IMR-90 (cell line): Measurements from ENCODE around the gene SLIT1. TPM values are rescaled to one million over a fixed set of nuclear protein-coding genes. Genes with fewer than 3 reads are reported as not detected.
A peak's percentile ranks its signal among the peaks of the same experiment; 100 is the strongest.

ENCODE experiments used
- ATAC-seq: fragments of 200-7000 bp; cut with Tn5 transposase; 2 replicates; pipeline ENCODE4 v1.9.1; 2020; ENCODE audit warnings: low read depth, mild to moderate bottlenecking, moderate library complexity
- BruUV-seq: library from RNA; stranded (reverse); fragments of 400-500 nt; replicated peaks from 2 replicates; lab custom pipeline; 2021; lab: Mats Ljungman, UMichigan
- CTCF ChIA-PET: fragments of 300-600 bp; formaldehyde crosslinking; extraction: SDS; loops from one replicate; lab custom pipeline; 2021; ENCODE audit warnings: antibody characterized with exemption; lab: Yijun Ruan, JAX
- POLR2A ChIA-PET: fragments of 300-600 bp; sonication (Branson Sonifier 250); formaldehyde crosslinking; loops from one replicate; lab custom pipeline; 2022; ENCODE audit warnings: antibody characterized with exemption; ENCODE audit not compliant: unreplicated experiment; lab: Charles Lee
- DNase-seq: peaks from one replicate; pipeline ENCODE4 v3.0.0; 2013
- H2AFZ ChIP-seq: replicated peaks from 2 replicates; pipeline ENCODE3; 2013; ENCODE audit warnings: low read length, mild to moderate bottlenecking; ENCODE audit not compliant: poor library complexity
- H2AK5ac ChIP-seq: 2 replicates; pipeline ENCODE4 v1.6.1; 2013; ENCODE audit warnings: low read depth, low read length, inconsistent platforms
- H2AK9ac ChIP-seq: replicated peaks from 2 replicates; pipeline ENCODE3; 2013; ENCODE audit warnings: mild to moderate bottlenecking, low read depth, low read length, moderate library complexity; ENCODE audit not compliant: poor library complexity
- H2BK120ac ChIP-seq: 2 replicates; pipeline ENCODE4 v1.6.1; 2013; ENCODE audit warnings: low read depth, low read length, inconsistent platforms
- H2BK15ac ChIP-seq: 3 replicates; pipeline ENCODE4 v1.6.1; 2013; ENCODE audit warnings: low read depth, low read length, inconsistent platforms
- H2BK20ac ChIP-seq: 2 replicates; pipeline ENCODE4 v1.6.1; 2013; ENCODE audit warnings: low read depth, mild to moderate bottlenecking, inconsistent platforms, low read length, moderate library complexity
- H2BK5ac ChIP-seq: 2 replicates; pipeline ENCODE4 v1.6.1; 2013; ENCODE audit warnings: mild to moderate bottlenecking, low read depth, low read length, inconsistent platforms; ENCODE audit not compliant: poor library complexity, severe bottlenecking
- H3K14ac ChIP-seq: replicated peaks from 2 replicates; pipeline ENCODE4 v1.6.1; 2013; ENCODE audit warnings: low read depth, low read length, inconsistent platforms
- H3K18ac ChIP-seq: 2 replicates; pipeline ENCODE4 v1.6.1; 2013; ENCODE audit warnings: low read depth, low read length, control low read depth
- H3K23ac ChIP-seq: 2 replicates; pipeline ENCODE4 v1.6.1; 2013; ENCODE audit warnings: low read depth, low read length, inconsistent platforms
- H3K27ac ChIP-seq: 2 replicates; pipeline ENCODE4 v1.5.1; 2013; ENCODE audit warnings: mild to moderate bottlenecking, control low read depth, low read length; ENCODE audit not compliant: insufficient read depth
- H3K27me3 ChIP-seq: 2 replicates; pipeline ENCODE4 v1.6.1; 2013; ENCODE audit warnings: low read length; ENCODE audit not compliant: control insufficient read depth, insufficient read depth
- H3K36me3 ChIP-seq: 2 replicates; pipeline ENCODE4 v1.6.1; 2013; ENCODE audit warnings: low read length, mixed read lengths; ENCODE audit not compliant: control insufficient read depth, insufficient read depth
- H3K4ac ChIP-seq: 2 replicates; pipeline ENCODE4 v1.6.1; 2013; ENCODE audit warnings: low read depth, low read length, inconsistent platforms
- H3K4me1 ChIP-seq: 2 replicates; pipeline ENCODE4 v1.6.1; 2013; ENCODE audit warnings: low read length, mixed read lengths; ENCODE audit not compliant: control insufficient read depth, insufficient read depth
- H3K4me2 ChIP-seq: 2 replicates; pipeline ENCODE4 v1.6.1; 2013; ENCODE audit warnings: low read depth, mild to moderate bottlenecking, control low read depth, low read length, moderate library complexity
- H3K4me3 ChIP-seq: 2 replicates; pipeline ENCODE4 v1.5.1; 2013; ENCODE audit warnings: low read depth, mild to moderate bottlenecking, control low read depth, low read length, moderate library complexity; ENCODE audit not compliant: insufficient read depth
- H3K56ac ChIP-seq: 2 replicates; pipeline ENCODE4 v1.6.1; 2013; ENCODE audit warnings: low read length, inconsistent platforms; ENCODE audit not compliant: insufficient read depth; ENCODE audit errors: extremely low read depth
- H3K79me1 ChIP-seq, 2 experiments: 2 replicates each; pipeline ENCODE4 v1.6.1; 2013; ENCODE audit warnings: low read length in 2 of 2, inconsistent platforms in 1 of 2, low read depth in 1 of 2
- H3K9ac ChIP-seq: 2 replicates; pipeline ENCODE4 v1.6.1; 2013; ENCODE audit warnings: low read depth, low read length, control low read depth
- H3K9me1 ChIP-seq: 2 replicates; pipeline ENCODE4 v1.6.1; 2013; ENCODE audit warnings: low read length, inconsistent platforms; ENCODE audit not compliant: insufficient read depth
- H3K9me3 ChIP-seq: 2 replicates; pipeline ENCODE4 v1.6.1; 2013; ENCODE audit warnings: low read length; ENCODE audit not compliant: control insufficient read depth, insufficient read depth
- H4K20me1 ChIP-seq: 2 replicates; pipeline ENCODE4 v1.6.1; 2013; ENCODE audit warnings: low read length, inconsistent platforms; ENCODE audit not compliant: insufficient read depth
- H4K5ac ChIP-seq: 2 replicates; pipeline ENCODE4 v1.6.1; 2013; ENCODE audit warnings: mild to moderate bottlenecking, low read depth, low read length, control low read depth
- H4K8ac ChIP-seq, 2 experiments: 2 replicates each; pipeline ENCODE4 v1.6.1; 2013; ENCODE audit warnings: low read depth in 2 of 2, low read length in 2 of 2, control low read depth in 1 of 2, inconsistent platforms in 1 of 2
- H4K91ac ChIP-seq: 2 replicates; pipeline ENCODE4 v1.6.1; 2013; ENCODE audit warnings: low read depth, low read length, inconsistent platforms; ENCODE audit not compliant: insufficient read depth
- CHD1 ChIP-seq: IDR thresholded peaks from 2 replicates; pipeline ENCODE4 v1.6.1; 2012; ENCODE audit warnings: low read depth, low read length, improper control_type of control experiment
- ELK1 ChIP-seq: fragments of 150-350 bp; IDR thresholded peaks from 2 replicates; pipeline ENCODE4 v1.6.1; 2016; ENCODE audit warnings: low read depth, mild to moderate bottlenecking, low read length, moderate library complexity, borderline replicate concordance
- FOS ChIP-seq: fragments of 150-350 bp; IDR thresholded peaks from 2 replicates; pipeline ENCODE4 v1.6.1; 2016; ENCODE audit warnings: low read depth, low read length
- MAFK ChIP-seq: IDR thresholded peaks from 2 replicates; pipeline ENCODE4 v1.6.1; 2012; ENCODE audit warnings: low read depth, low read length, improper control_type of control experiment
- MAZ ChIP-seq: IDR thresholded peaks from 2 replicates; pipeline ENCODE4 v1.6.1; 2012; ENCODE audit warnings: low read depth, mild to moderate bottlenecking, low read length, improper control_type of control experiment, moderate library complexity, borderline replicate concordance
- MXI1 ChIP-seq: IDR thresholded peaks from 2 replicates; pipeline ENCODE4 v1.6.1; 2012; ENCODE audit warnings: low read depth, mild to moderate bottlenecking, low read length, moderate library complexity, borderline replicate concordance
- NFE2L2 ChIP-seq: fragments of 150-350 bp; IDR thresholded peaks from 2 replicates; pipeline ENCODE4 v1.6.1; 2016; ENCODE audit warnings: low read depth, mild to moderate bottlenecking, low read length
- POLR2A ChIP-seq: IDR thresholded peaks from 2 replicates; pipeline ENCODE4 v1.6.1; 2012; ENCODE audit warnings: mild to moderate bottlenecking, low read depth, low read length
- RAD21 ChIP-seq: IDR thresholded peaks from 2 replicates; pipeline ENCODE4 v1.6.1; 2012; ENCODE audit warnings: low read length, improper control_type of control experiment
- RCOR1 ChIP-seq: IDR thresholded peaks from 2 replicates; pipeline ENCODE4 v1.6.1; 2012; ENCODE audit warnings: mild to moderate bottlenecking, low read length, improper control_type of control experiment; ENCODE audit not compliant: insufficient replicate concordance
- SMC3 ChIP-seq: fragments of 150-350 bp; IDR thresholded peaks from 2 replicates; pipeline ENCODE4 v1.6.1; 2016; ENCODE audit warnings: low read depth, mild to moderate bottlenecking, antibody characterized with exemption, low read length, moderate library complexity
- WGBS, 2 experiments: methylation state at CpG; one replicate each; pipeline versions ENCODE4 v1.1.5 to v1.1.7; 2013; ENCODE audit warnings: missing lambda C conversion rate in 2 of 2; ENCODE audit not compliant: insufficient read length in 1 of 2; ENCODE audit errors: extremely low coverage in 2 of 2; 5-methylcytosine and 5-hydroxymethylcytosine counted together
- dilution Hi-C: fragments of 300-500 bp; cut with HindIII; formaldehyde crosslinking; loops from one replicate; pipeline ENCODE4 v1.14.3; 2018; ENCODE audit warnings: low sequenced_read_pairs; ENCODE audit not compliant: unreplicated experiment
- in situ Hi-C: fragments of 300-500 bp; cut with MboI; formaldehyde crosslinking; loops from 3 replicates; pipeline ENCODE4 v1.14.3; 2019; ENCODE audit warnings: low sequenced_read_pairs, inconsistent platforms, mixed read lengths
- intact Hi-C: fragments of 100-400 bp; cut with micrococcal nuclease; formaldehyde crosslinking; loops from 2 replicates; pipeline ENCODE4 v1.10.0; 2022
- polyA plus RNA-seq, 3 experiments: library from polyadenylated mRNA; depleted of rRNA; stranded (reverse); fragments of >200 nt; gene quantifications; 2 replicates each; pipeline ENCODE4 v1.2.3, GENCODE V29; 2012; ENCODE audit warnings: low replicate concordance in 1 of 3
- total RNA-seq: library from RNA; depleted of rRNA; stranded (reverse); fragments of >200 nt; gene quantifications from 2 replicates; pipeline ENCODE4 v1.2.3, GENCODE V29; 2012
- TF ChIP-seq, protein P1 (sequence below): conservative IDR thresholded peaks from 2 replicates; pipeline ENCODE4 v1.5.1; 2012; ENCODE audit warnings: mild to moderate bottlenecking, low read depth, low read length, improper control_type of control experiment

The SLIT1 gene
- total and polyA plus RNA-seq, 2 of the 4 experiments (the other 2 are of a cell fraction) = under 0.01 TPM

DNA sequence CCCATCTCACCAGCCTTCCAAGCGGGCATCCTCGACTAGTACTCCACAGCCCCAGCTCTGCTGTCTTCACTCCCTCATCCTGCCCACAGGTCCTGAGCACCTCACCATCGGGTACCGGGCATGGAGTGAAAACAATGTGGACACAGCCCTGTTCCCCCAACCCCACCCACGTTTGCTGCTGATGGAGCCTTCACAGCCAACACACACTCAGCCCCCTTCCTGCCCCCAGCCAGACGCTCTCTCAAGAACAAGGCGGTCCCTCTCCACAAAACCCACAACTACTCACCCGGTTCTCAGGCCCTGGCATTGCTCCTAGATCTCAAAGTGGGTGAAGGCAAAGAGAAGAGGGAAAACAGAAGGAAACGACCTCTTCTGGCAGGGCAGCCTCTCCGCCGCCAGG is 56.1 kb downstream of the SLIT1 start:
- ChIA-PET POLR2A (no interaction called here), CTCF (no interaction called here)
- H2AK9ac ChIP-seq = no peak overlapping the region
- peaks cover 34% of the 10 kb centered on the region for H3K27me3 ChIP-seq
- H3K9me1 ChIP-seq = no peaks in the 10 kb centered on the region
- no peaks in the 10 kb centered on the region for H3K4me1 ChIP-seq
- H3K18ac ChIP-seq = no peak overlapping the region
- no peak overlapping the region for H3K23ac ChIP-seq
- dilution Hi-C loops = no loop called here
- H3K79me1 ChIP-seq = no peaks in the 10 kb centered on the region
- BruUV-seq = no TSS peak
- H3K36me3 ChIP-seq = no peaks in the 10 kb centered on the region
- no peak overlapping the region for H2BK5ac ChIP-seq
- H3K4me2 ChIP-seq = no peak overlapping the region
- no peaks in the 10 kb centered on the region for H3K9me3 ChIP-seq
- no peak overlapping the region for H2BK15ac ChIP-seq
- no peak overlapping the region for H3K14ac ChIP-seq
- no peak overlapping the region for H4K8ac ChIP-seq
- H2AK5ac ChIP-seq = no peak overlapping the region
- H4K20me1 ChIP-seq = no peaks in the 10 kb centered on the region
- intact Hi-C loops = no loop called here
- H3K9ac ChIP-seq = no peak overlapping the region
- no peak overlapping the region for H3K4ac ChIP-seq
- no peak for ATAC-seq
- peak overlapping the region; percentile 41 for H2AFZ ChIP-seq
- no peak overlapping the region for H4K5ac ChIP-seq
- H3K27ac ChIP-seq = no peak overlapping the region
- TF ChIP-seq ELK1 (no peak), SMC3 (no peak), NFE2L2 (no peak), MAFK (no peak), FOS (no peak), RCOR1 (no peak), CHD1 (no peak), RAD21 (no peak), MAZ (no peak), POLR2A (no peak), MXI1 (no peak)
- TF ChIP-seq, protein P1, sequence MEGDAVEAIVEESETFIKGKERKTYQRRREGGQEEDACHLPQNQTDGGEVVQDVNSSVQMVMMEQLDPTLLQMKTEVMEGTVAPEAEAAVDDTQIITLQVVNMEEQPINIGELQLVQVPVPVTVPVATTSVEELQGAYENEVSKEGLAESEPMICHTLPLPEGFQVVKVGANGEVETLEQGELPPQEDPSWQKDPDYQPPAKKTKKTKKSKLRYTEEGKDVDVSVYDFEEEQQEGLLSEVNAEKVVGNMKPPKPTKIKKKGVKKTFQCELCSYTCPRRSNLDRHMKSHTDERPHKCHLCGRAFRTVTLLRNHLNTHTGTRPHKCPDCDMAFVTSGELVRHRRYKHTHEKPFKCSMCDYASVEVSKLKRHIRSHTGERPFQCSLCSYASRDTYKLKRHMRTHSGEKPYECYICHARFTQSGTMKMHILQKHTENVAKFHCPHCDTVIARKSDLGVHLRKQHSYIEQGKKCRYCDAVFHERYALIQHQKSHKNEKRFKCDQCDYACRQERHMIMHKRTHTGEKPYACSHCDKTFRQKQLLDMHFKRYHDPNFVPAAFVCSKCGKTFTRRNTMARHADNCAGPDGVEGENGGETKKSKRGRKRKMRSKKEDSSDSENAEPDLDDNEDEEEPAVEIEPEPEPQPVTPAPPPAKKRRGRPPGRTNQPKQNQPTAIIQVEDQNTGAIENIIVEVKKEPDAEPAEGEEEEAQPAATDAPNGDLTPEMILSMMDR = no peak
- DNase-seq = no peak
- 54% methylated on average over 3 of the region's 11 CpGs; no CpG with 5 or more reads in 1 of the 2 experiments for WGBS, 2 experiments
- H4K91ac ChIP-seq = no peak overlapping the region
- in situ Hi-C loops = no loop called here
- H2BK120ac ChIP-seq = no peak overlapping the region
- no peak overlapping the region for H3K56ac ChIP-seq
- H2BK20ac ChIP-seq = no peak overlapping the region
- no peak overlapping the region for H3K4me3 ChIP-seq
